ENCODE results near the gene PLEKHG4B. TPM values are rescaled to one million over a fixed set of nuclear protein-coding genes. Genes with fewer than 3 reads are reported as not detected.

Gene PLEKHG4B
- total RNA-seq, 1 experiment from 2014 or later: 0.02 TPM

DNA sequence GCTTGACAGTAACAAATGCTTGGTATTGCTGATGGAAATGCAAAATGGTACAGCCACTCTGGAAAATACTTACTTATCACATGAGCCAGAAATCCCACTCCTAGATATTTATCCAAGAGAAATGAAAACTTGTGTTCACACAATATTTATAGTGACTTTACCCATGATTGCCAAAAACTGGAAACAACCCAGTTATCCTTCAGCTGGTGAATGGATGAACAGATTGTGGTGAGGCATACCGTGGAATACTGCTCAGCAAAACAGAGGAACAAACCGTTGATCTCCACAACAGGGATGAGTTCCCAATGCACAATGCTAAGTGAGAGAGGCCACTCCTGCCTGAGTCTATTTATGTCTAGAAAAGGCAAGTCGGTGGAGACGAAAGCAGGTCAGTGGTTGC is 58.8 kb downstream of the PLEKHG4B start:
- no peaks in the 10 kb centered on the region for H3K36me3 ChIP-seq (ENCODE audit: control insufficient read depth in 1 of 2, insufficient read depth in 2 of 2, low read length in 2 of 2)
- no peaks in the 10 kb centered on the region for H3K27me3 ChIP-seq (ENCODE audit: insufficient read depth, low read length)
- no peak overlapping the region for H3K4me2 ChIP-seq (ENCODE audit: low read length)
- H3K9me2 ChIP-seq (ENCODE audit: insufficient read depth): no peaks in the 10 kb centered on the region
- H3K9me3 ChIP-seq (ENCODE audit: control insufficient read depth in 1 of 2, insufficient read depth in 1 of 2, low read depth in 1 of 2, low read length in 2 of 2): peaks cover 4 to 9% of the 10 kb centered on the region in 2 experiments; a peak in 2 of 4 replicates
- H3K9ac ChIP-seq (ENCODE audit: low read length): no peak overlapping the region
- ChIA-PET RAD21 (ENCODE audit: low non-redundant PET in 1 of 2, low total read pairs in 2 of 2, uncharacterized antibody in 2 of 2, unreplicated experiment in 2 of 2) (no interaction called here), POLR2A (no interaction called here), CTCF (no interaction called here)
- H3K79me2 ChIP-seq (ENCODE audit: insufficient read depth, low read length): no peaks in the 10 kb centered on the region
- ATAC-seq (no peak), DNase-seq (ENCODE audit: low read depth, low spot score) (no peak)
- H3K4me1 ChIP-seq (ENCODE audit: control insufficient read depth in 1 of 2, insufficient read depth in 2 of 2, low read length in 2 of 2): no peaks in the 10 kb centered on the region
- H4K20me1 ChIP-seq (ENCODE audit: insufficient read depth): no peaks in the 10 kb centered on the region
- H2AFZ ChIP-seq (ENCODE audit: low read depth, low read length, poor library complexity, severe bottlenecking): no peak overlapping the region
- intact Hi-C loops (cut with micrococcal nuclease): no loop called here
- no TSS peak for BruUV-seq (replicated peaks)
- TF ChIP-seq ZFX (IDR thresholded peaks at IDR 0.05) (no peak), SIN3A (IDR thresholded peaks at IDR 0.05; ENCODE audit: low read depth) (no peak), TCF7L2 (IDR thresholded peaks at IDR 0.05; ENCODE audit: borderline replicate concordance, extremely low read depth, insufficient read depth, insufficient read length) (no peak), JUND (IDR thresholded peaks at IDR 0.05) (no peak), ELF1 (IDR thresholded peaks at IDR 0.05; ENCODE audit: borderline replicate concordance, low read depth) (no peak), EGR1 (IDR thresholded peaks at IDR 0.05; ENCODE audit: low read depth) (no peak), RAD21 (IDR thresholded peaks at IDR 0.05; ENCODE audit: low read depth) (no peak), EZH2 (IDR thresholded peaks at IDR 0.05) (no peak), SP1 (IDR thresholded peaks at IDR 0.05; ENCODE audit: low read depth) (no peak)
- TF ChIP-seq, protein P1, sequence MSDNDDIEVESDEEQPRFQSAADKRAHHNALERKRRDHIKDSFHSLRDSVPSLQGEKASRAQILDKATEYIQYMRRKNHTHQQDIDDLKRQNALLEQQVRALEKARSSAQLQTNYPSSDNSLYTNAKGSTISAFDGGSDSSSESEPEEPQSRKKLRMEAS (IDR thresholded peaks at IDR 0.05): no peak
- TF ChIP-seq, protein P2, sequence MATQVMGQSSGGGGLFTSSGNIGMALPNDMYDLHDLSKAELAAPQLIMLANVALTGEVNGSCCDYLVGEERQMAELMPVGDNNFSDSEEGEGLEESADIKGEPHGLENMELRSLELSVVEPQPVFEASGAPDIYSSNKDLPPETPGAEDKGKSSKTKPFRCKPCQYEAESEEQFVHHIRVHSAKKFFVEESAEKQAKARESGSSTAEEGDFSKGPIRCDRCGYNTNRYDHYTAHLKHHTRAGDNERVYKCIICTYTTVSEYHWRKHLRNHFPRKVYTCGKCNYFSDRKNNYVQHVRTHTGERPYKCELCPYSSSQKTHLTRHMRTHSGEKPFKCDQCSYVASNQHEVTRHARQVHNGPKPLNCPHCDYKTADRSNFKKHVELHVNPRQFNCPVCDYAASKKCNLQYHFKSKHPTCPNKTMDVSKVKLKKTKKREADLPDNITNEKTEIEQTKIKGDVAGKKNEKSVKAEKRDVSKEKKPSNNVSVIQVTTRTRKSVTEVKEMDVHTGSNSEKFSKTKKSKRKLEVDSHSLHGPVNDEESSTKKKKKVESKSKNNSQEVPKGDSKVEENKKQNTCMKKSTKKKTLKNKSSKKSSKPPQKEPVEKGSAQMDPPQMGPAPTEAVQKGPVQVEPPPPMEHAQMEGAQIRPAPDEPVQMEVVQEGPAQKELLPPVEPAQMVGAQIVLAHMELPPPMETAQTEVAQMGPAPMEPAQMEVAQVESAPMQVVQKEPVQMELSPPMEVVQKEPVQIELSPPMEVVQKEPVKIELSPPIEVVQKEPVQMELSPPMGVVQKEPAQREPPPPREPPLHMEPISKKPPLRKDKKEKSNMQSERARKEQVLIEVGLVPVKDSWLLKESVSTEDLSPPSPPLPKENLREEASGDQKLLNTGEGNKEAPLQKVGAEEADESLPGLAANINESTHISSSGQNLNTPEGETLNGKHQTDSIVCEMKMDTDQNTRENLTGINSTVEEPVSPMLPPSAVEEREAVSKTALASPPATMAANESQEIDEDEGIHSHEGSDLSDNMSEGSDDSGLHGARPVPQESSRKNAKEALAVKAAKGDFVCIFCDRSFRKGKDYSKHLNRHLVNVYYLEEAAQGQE (IDR thresholded peaks at IDR 0.05; ENCODE audit: low read depth): no peak
- TF ChIP-seq, protein P3, sequence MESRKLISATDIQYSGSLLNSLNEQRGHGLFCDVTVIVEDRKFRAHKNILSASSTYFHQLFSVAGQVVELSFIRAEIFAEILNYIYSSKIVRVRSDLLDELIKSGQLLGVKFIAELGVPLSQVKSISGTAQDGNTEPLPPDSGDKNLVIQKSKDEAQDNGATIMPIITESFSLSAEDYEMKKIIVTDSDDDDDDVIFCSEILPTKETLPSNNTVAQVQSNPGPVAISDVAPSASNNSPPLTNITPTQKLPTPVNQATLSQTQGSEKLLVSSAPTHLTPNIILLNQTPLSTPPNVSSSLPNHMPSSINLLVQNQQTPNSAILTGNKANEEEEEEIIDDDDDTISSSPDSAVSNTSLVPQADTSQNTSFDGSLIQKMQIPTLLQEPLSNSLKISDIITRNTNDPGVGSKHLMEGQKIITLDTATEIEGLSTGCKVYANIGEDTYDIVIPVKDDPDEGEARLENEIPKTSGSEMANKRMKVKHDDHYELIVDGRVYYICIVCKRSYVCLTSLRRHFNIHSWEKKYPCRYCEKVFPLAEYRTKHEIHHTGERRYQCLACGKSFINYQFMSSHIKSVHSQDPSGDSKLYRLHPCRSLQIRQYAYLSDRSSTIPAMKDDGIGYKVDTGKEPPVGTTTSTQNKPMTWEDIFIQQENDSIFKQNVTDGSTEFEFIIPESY (IDR thresholded peaks at IDR 0.05; ENCODE audit: extremely low read depth, insufficient replicate concordance, low read length): no peak
- no peak overlapping the region for H3K27ac ChIP-seq (ENCODE audit: low read depth, low read length)
- H3K4me3 ChIP-seq (replicated peaks in 1 of 2; ENCODE audit: low read depth in 1 of 2, low read length in 2 of 2): no peak overlapping the region

All from HCT116 (cell line).